Hepatocyte (in vitro differentiated cells): ENCODE measurements around the gene TRAPPC5. TPM values are rescaled to one million over a fixed set of nuclear protein-coding genes. Genes with fewer than 3 reads are reported as not detected.
A peak's percentile ranks its signal among the peaks of the same experiment; 100 is the strongest.

Experiments used
- DNase-seq: peaks from one replicate; pipeline ENCODE4 v3.0.0-alpha.2; 2016; ENCODE audit warnings: low spot score
- H2AFZ ChIP-seq: fragments of 200-600 bp; sonication (generic); 2 replicates; pipeline ENCODE4 v1.6.0; 2016; ENCODE audit warnings: antibody characterized with exemption, mild to moderate bottlenecking
- H3K27ac ChIP-seq: fragments of 200-600 bp; sonication (generic); 2 replicates; pipeline ENCODE4 v1.5.1; 2016; ENCODE audit warnings: mild to moderate bottlenecking
- H3K27me3 ChIP-seq: fragments of 200-600 bp; sonication (generic); 2 replicates; pipeline ENCODE4 v1.6.1; 2016
- H3K36me3 ChIP-seq: fragments of 200-600 bp; sonication (generic); replicated peaks from 2 replicates; pipeline ENCODE4 v1.5.1; 2016; ENCODE audit warnings: low read depth; ENCODE audit not compliant: insufficient read depth
- H3K4me1 ChIP-seq: fragments of 200-600 bp; sonication (generic); 2 replicates; pipeline ENCODE4 v1.5.1; 2016; ENCODE audit warnings: mild to moderate bottlenecking, moderate library complexity; ENCODE audit not compliant: insufficient read depth
- H3K4me2 ChIP-seq: fragments of 200-600 bp; sonication (generic); 2 replicates; pipeline ENCODE4 v1.6.0; 2016
- H3K4me3 ChIP-seq: fragments of 200-600 bp; sonication (generic); 2 replicates; pipeline ENCODE4 v1.5.1; 2016; ENCODE audit warnings: mild to moderate bottlenecking
- H3K79me2 ChIP-seq: fragments of 200-600 bp; sonication (generic); 2 replicates; pipeline ENCODE4 v1.6.0; 2017; ENCODE audit warnings: mild to moderate bottlenecking
- H3K9me2 ChIP-seq: fragments of 200-600 bp; sonication (generic); replicated peaks from 2 replicates; pipeline ENCODE4 v1.6.0; 2017; ENCODE audit warnings: mild to moderate bottlenecking; ENCODE audit not compliant: insufficient read depth
- H3K9me3 ChIP-seq: fragments of 200-600 bp; sonication (generic); 2 replicates; pipeline ENCODE4 v1.5.1; 2016; ENCODE audit warnings: low read depth, mild to moderate bottlenecking
- H4K20me1 ChIP-seq: fragments of 200-600 bp; sonication (generic); 2 replicates; pipeline ENCODE4 v1.6.0; 2016; ENCODE audit warnings: mild to moderate bottlenecking; ENCODE audit not compliant: insufficient read depth, poor library complexity, severe bottlenecking
- CTCF ChIP-seq: fragments of 200-600 bp; sonication (generic); IDR thresholded peaks from 2 replicates; pipeline ENCODE4 v1.5.1; 2016; ENCODE audit warnings: antibody characterized with exemption, mild to moderate bottlenecking; ENCODE audit not compliant: poor library complexity
- EZH2 ChIP-seq: fragments of 200-600 bp; sonication (generic); IDR thresholded peaks from 2 replicates; pipeline ENCODE4 v1.6.1; 2016; ENCODE audit warnings: antibody characterized with exemption, mild to moderate bottlenecking, borderline replicate concordance
- EZH2phosphoT487 ChIP-seq: fragments of 200-600 bp; sonication (generic); IDR thresholded peaks from one replicate; pipeline ENCODE4 v1.6.1; 2018; ENCODE audit warnings: antibody characterized with exemption, mild to moderate bottlenecking, low read depth, moderate library complexity; ENCODE audit not compliant: unreplicated experiment, severe bottlenecking
- WGBS: methylation state at CpG from one replicate; pipeline ENCODE4 v1.1.6; 2016; ENCODE audit warnings: low lambda C conversion rate; ENCODE audit errors: missing lambda C conversion rate; 5-methylcytosine and 5-hydroxymethylcytosine counted together
- polyA plus RNA-seq: library from polyadenylated mRNA; unstranded; fragments of >200 nt; fragmentation: Nextera tagmentation; extraction: Ambion mirVana; gene quantifications from 2 replicates; pipeline ENCODE4 v1.2.1, GENCODE V29; 2016
- total RNA-seq: library from RNA; depleted of rRNA; stranded (reverse); fragments of >200 nt; gene quantifications from 2 replicates; pipeline ENCODE4 v1.2.3, GENCODE V29; 2014

TRAPPC5 gene
- total and polyA plus RNA-seq, 2 experiments from 2014 or later, result 80.4 to 175 TPM

- H2AFZ ChIP-seq, result no peak overlapping the region
- no peak overlapping the region for H3K4me2 ChIP-seq
- no peaks in the 10 kb centered on the region for H3K36me3 ChIP-seq
- H3K27ac ChIP-seq, result no peak overlapping the region
- H3K9me2 ChIP-seq, result no peaks in the 10 kb centered on the region
- DNase-seq, result no peak
- H4K20me1 ChIP-seq, result no peaks in the 10 kb centered on the region
- H3K4me3 ChIP-seq, result no peak overlapping the region
- H3K27me3 ChIP-seq, result no peaks in the 10 kb centered on the region
- no peaks in the 10 kb centered on the region for H3K9me3 ChIP-seq
- no peaks in the 10 kb centered on the region for H3K79me2 ChIP-seq
- TF ChIP-seq CTCF, result no peak
- no peak for TF ChIP-seq EZH2phosphoT487
- no peak for TF ChIP-seq EZH2
- WGBS, result 86% methylated on average over 14 of the region's 14 CpGs
- no peaks in the 10 kb centered on the region for H3K4me1 ChIP-seq
Observed at GRCh38 chr19:7662657-7663056, 18.0 kb upstream of the TRAPPC5 start.

GRCh38 chr19:7663706-7664105 is 16.9 kb upstream of the TRAPPC5 start:
- no peaks in the 10 kb centered on the region for H3K79me2 ChIP-seq
- no peaks in the 10 kb centered on the region for H3K4me1 ChIP-seq
- H3K27ac ChIP-seq, result no peak overlapping the region
- TF ChIP-seq EZH2phosphoT487 (no peak), EZH2 (no peak), CTCF (no peak)
- no peaks in the 10 kb centered on the region for H4K20me1 ChIP-seq
- no peak for DNase-seq
- H3K27me3 ChIP-seq, result peaks cover 6% of the 10 kb centered on the region
- no peaks in the 10 kb centered on the region for H3K9me3 ChIP-seq
- H3K4me2 ChIP-seq, result no peak overlapping the region
- H3K9me2 ChIP-seq, result no peaks in the 10 kb centered on the region
- H3K36me3 ChIP-seq, result no peaks in the 10 kb centered on the region
- no peak overlapping the region for H2AFZ ChIP-seq
- WGBS, result 86% methylated on average over 7 of the region's 7 CpGs
- no peak overlapping the region for H3K4me3 ChIP-seq

DNA sequence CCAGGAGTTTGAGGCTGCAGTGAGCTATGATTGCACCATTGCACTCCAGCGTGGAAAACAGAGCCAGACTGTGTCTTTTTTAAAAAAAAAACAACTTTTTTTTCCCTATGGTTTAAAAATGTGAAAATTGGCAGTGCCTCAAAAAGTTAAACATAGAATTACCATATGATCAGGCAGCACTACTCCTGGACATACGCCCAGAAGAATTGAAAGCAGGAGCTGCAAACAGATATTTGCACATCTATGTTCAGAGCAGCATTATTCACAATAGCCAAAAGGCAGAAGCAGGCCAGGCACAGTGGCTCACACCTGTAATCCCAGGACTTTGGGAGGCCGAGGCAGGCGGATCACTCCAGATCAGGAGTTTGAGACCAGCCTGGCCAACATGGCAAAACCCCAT is 15.6 kb upstream of the TRAPPC5 start:
- Histone ChIP-seq H3K79me2 (no peaks in the 10 kb centered on the region), H3K27me3 (peaks cover 18% of the 10 kb centered on the region), H3K4me1 (no peaks in the 10 kb centered on the region), H3K4me3 (no peak overlapping the region), H4K20me1 (no peaks in the 10 kb centered on the region), H3K27ac (no peak overlapping the region), H3K36me3 (no peaks in the 10 kb centered on the region), H3K9me2 (no peaks in the 10 kb centered on the region), H2AFZ (no peak overlapping the region), H3K4me2 (no peak overlapping the region), H3K9me3 (no peaks in the 10 kb centered on the region)
- TF ChIP-seq EZH2phosphoT487 (no peak), EZH2 (no peak), CTCF (no peak)
- no peak for DNase-seq
- WGBS, result 78% methylated on average over 4 of the region's 4 CpGs

- no peaks in the 10 kb centered on the region for H4K20me1 ChIP-seq
- WGBS, result 88% methylated on average over 9 of the region's 9 CpGs
- no peaks in the 10 kb centered on the region for H3K4me1 ChIP-seq
- no peaks in the 10 kb centered on the region for H3K9me3 ChIP-seq
- H3K79me2 ChIP-seq, result no peaks in the 10 kb centered on the region
- H3K27me3 ChIP-seq, result peaks cover 42% of the 10 kb centered on the region
- no peak for DNase-seq
- H3K9me2 ChIP-seq, result no peaks in the 10 kb centered on the region
- no peak within 1 kb of the TSS for H3K27ac ChIP-seq
- no peak for TF ChIP-seq EZH2phosphoT487
- TF ChIP-seq CTCF, result no peak
- no peak for TF ChIP-seq EZH2
- H3K36me3 ChIP-seq, result no peaks in the 10 kb centered on the region
- H3K4me3 ChIP-seq, result no peak within 1 kb of the TSS
- no peak within 1 kb of the TSS for H2AFZ ChIP-seq
- H3K4me2 ChIP-seq, result peak within 1 kb of the TSS; percentile 71
Observed at GRCh38 chr19:7668842-7669241, 11.8 kb upstream of the TRAPPC5 start, which contains the start of gene RETN. Gene RETN, plus strand, starts transcription at chr19:7669049. Its CDS starts 278 bp downstream, at chr19:7669327.
